Measurements from ENCODE around the gene ATP9B. TPM values are rescaled to one million over a fixed set of nuclear protein-coding genes. Genes with fewer than 3 reads are reported as not detected.

Gene ATP9B
- total RNA-seq, 1 experiment from 2014 or later = 17.9 TPM

DNA sequence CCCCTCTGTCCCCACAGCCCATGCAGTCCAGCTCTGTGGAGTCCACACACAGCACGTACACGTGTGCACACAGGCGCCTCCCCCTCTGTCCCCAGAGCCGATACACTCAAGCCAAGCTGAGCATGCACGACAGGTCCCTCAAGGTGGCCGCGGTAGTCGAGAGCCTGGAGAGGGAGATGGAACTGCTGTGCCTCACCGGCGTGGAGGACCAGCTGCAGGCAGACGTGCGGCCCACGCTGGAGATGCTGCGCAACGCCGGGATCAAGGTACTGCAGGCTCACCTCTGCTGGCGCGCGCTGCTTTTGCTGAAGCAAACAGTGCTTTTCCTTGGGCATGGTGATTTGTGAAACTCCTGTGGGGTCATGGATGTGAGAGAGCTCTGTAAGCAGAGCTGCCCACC is 268.0 kb downstream of the ATP9B start:
- no peaks in the 10 kb centered on the region for H3K9me3 ChIP-seq (ENCODE audit: low read depth, low read length, poor library complexity, severe bottlenecking)
- CTCF ChIA-PET = no interaction called here
- no TSS peak for BruUV-seq (replicated peaks)
- POLR2A ChIA-PET (ENCODE audit: low non-redundant PET) = no interaction called here
- no peak overlapping the region for H3K27ac ChIP-seq (ENCODE audit: low read depth, low read length, poor library complexity, severe bottlenecking)
- TF ChIP-seq, protein P1, sequence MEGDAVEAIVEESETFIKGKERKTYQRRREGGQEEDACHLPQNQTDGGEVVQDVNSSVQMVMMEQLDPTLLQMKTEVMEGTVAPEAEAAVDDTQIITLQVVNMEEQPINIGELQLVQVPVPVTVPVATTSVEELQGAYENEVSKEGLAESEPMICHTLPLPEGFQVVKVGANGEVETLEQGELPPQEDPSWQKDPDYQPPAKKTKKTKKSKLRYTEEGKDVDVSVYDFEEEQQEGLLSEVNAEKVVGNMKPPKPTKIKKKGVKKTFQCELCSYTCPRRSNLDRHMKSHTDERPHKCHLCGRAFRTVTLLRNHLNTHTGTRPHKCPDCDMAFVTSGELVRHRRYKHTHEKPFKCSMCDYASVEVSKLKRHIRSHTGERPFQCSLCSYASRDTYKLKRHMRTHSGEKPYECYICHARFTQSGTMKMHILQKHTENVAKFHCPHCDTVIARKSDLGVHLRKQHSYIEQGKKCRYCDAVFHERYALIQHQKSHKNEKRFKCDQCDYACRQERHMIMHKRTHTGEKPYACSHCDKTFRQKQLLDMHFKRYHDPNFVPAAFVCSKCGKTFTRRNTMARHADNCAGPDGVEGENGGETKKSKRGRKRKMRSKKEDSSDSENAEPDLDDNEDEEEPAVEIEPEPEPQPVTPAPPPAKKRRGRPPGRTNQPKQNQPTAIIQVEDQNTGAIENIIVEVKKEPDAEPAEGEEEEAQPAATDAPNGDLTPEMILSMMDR (conservative IDR thresholded peaks at IDR 0.05; ENCODE audit: low read depth, low read length) = no peak
- TF ChIP-seq EZH2 (IDR thresholded peaks at IDR 0.05; ENCODE audit: borderline replicate concordance, low read depth, low read length, poor library complexity, severe bottlenecking) = no peak
- intact Hi-C loops (cut with micrococcal nuclease; ENCODE audit: unreplicated experiment) = no loop called here
- no peaks in the 10 kb centered on the region for H3K36me3 ChIP-seq (ENCODE audit: insufficient read depth, low read length, poor library complexity, severe bottlenecking)
- no peaks in the 10 kb centered on the region for H3K4me1 ChIP-seq (ENCODE audit: insufficient read depth, low read length, poor library complexity, severe bottlenecking)
- no peaks in the 10 kb centered on the region for H3K27me3 ChIP-seq (replicated peaks; ENCODE audit: insufficient read depth, low read depth, low read length, poor library complexity)
- no peak overlapping the region for H3K4me3 ChIP-seq (ENCODE audit: low read depth, low read length, poor library complexity, severe bottlenecking)
- DNase-seq (ENCODE audit: low spot score) = no peak

DNA sequence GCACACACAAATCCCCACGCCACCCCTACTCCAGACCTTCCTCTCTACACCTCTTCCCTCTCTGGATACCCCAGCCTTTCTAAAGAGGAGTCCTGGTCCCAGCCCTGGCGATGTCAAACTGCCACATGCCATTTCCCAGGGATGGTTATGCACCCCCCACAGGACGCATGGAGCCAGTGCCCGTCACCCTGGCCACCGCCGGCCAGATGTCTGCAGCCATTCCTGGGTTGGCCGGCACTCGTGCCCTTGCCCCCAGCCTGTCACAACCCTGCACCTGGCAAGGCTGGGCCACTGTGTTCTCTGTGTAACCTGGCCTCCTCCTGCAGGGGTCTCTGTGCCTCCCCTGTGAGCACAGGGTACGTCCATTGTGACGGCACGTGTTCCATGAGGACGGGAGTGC is 268.4 kb downstream of the ATP9B start:
- Histone ChIP-seq H3K27ac (ENCODE audit: low read depth, low read length, poor library complexity, severe bottlenecking) (no peak overlapping the region), H3K4me3 (ENCODE audit: low read depth, low read length, poor library complexity, severe bottlenecking) (no peak overlapping the region), H3K27me3 (replicated peaks; ENCODE audit: insufficient read depth, low read depth, low read length, poor library complexity) (no peaks in the 10 kb centered on the region), H3K9me3 (ENCODE audit: low read depth, low read length, poor library complexity, severe bottlenecking) (no peaks in the 10 kb centered on the region), H3K4me1 (ENCODE audit: insufficient read depth, low read length, poor library complexity, severe bottlenecking) (no peaks in the 10 kb centered on the region), H3K36me3 (ENCODE audit: insufficient read depth, low read length, poor library complexity, severe bottlenecking) (no peaks in the 10 kb centered on the region)
- no peak for DNase-seq (ENCODE audit: low spot score)
- intact Hi-C loops (cut with micrococcal nuclease; ENCODE audit: unreplicated experiment) = no loop called here
- TF ChIP-seq, protein P1 (conservative IDR thresholded peaks at IDR 0.05; ENCODE audit: low read depth, low read length) = no peak
- TF ChIP-seq EZH2 (IDR thresholded peaks at IDR 0.05; ENCODE audit: borderline replicate concordance, low read depth, low read length, poor library complexity, severe bottlenecking) = no peak
- ChIA-PET POLR2A (ENCODE audit: low non-redundant PET) (no interaction called here), CTCF (no interaction called here)
- BruUV-seq (replicated peaks) = no TSS peak

DNA sequence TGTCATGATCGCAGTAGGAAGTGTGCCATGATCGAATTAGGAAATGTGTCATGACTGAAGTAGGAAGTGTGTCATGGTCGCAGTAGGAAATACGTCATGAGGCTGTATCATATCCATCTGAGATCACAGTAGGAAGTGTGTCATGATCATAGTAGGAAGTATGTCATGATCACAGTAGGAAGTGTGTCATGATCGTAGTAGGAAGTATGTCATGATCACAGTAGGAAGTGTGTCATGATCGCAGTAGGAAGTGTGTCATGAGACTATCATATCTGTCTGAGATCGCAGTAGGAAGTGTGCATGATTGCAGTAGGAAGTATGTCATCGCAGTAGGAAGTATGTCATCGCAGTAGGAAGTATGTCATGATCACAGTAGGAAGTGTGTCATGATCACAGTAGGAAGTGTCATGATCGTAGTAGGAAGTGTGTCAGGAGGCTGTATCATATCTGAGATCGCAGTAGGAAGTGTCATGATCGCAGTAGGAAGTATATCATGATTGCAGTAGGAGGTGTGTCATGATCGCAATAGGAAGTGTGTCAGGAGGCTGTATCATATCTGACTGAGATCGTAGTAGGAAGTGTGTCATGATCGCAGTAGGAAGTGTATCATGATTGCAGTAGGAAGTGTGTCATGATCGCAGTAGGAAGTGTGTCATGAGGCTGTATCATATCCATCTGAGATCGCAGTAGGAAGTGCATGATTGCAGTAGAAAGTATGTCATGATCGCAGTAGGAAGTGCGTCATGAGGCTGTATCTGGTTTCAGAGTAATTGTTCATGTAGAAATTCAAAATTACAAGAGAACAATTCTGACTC is 270.1 kb downstream of the ATP9B start:
- TF ChIP-seq, protein P1 (conservative IDR thresholded peaks at IDR 0.05; ENCODE audit: low read depth, low read length) = no peak
- no peak for TF ChIP-seq EZH2 (IDR thresholded peaks at IDR 0.05; ENCODE audit: borderline replicate concordance, low read depth, low read length, poor library complexity, severe bottlenecking)
- no peak overlapping the region for H3K27ac ChIP-seq (ENCODE audit: low read depth, low read length, poor library complexity, severe bottlenecking)
- ChIA-PET CTCF (no interaction called here), POLR2A (ENCODE audit: low non-redundant PET) (no interaction called here)
- no peak for DNase-seq (ENCODE audit: low spot score)
- no peaks in the 10 kb centered on the region for H3K9me3 ChIP-seq (ENCODE audit: low read depth, low read length, poor library complexity, severe bottlenecking)
- no peaks in the 10 kb centered on the region for H3K4me1 ChIP-seq (ENCODE audit: insufficient read depth, low read length, poor library complexity, severe bottlenecking)
- intact Hi-C loops (cut with micrococcal nuclease; ENCODE audit: unreplicated experiment) = no loop called here
- H3K27me3 ChIP-seq (replicated peaks; ENCODE audit: insufficient read depth, low read depth, low read length, poor library complexity) = no peaks in the 10 kb centered on the region
- no TSS peak for BruUV-seq (replicated peaks)
- H3K36me3 ChIP-seq (ENCODE audit: insufficient read depth, low read length, poor library complexity, severe bottlenecking) = no peaks in the 10 kb centered on the region
- no peak overlapping the region for H3K4me3 ChIP-seq (ENCODE audit: low read depth, low read length, poor library complexity, severe bottlenecking)

Data from A673 (cell line).